ENCODE data around the gene PYGM. TPM values are rescaled to one million over a fixed set of nuclear protein-coding genes. Genes with fewer than 3 reads are reported as not detected.

The PYGM gene
- total and polyA plus RNA-seq, 2 of the 8 experiments (the other 6 are each of a cell fraction or from before 2014, with no cell fraction given) = 9.6 to 10.0 TPM

GRCh38 chr11:64759722-64760719, at the start of gene PYGM (continued):
- TF ChIP-seq ATF2 (IDR thresholded peaks at IDR 0.05; ENCODE audit: low read length) (no peak), NANOG (IDR thresholded peaks at IDR 0.05; ENCODE audit: insufficient read depth, low read depth, low read length, poor library complexity, severe bottlenecking) (no peak), RAD21 (IDR thresholded peaks at IDR 0.05 in 1 of 2, conservative IDR thresholded peaks at IDR 0.05 in 1 of 2; ENCODE audit: low read depth in 2 of 2, low read length in 2 of 2) (no peak; a peak in 1 of 4 replicates), SP2 (IDR thresholded peaks at IDR 0.05; ENCODE audit: low read length) (no peak), CBX5 (IDR thresholded peaks at IDR 0.05; ENCODE audit: low read depth, low read length) (no peak), BCL11A (IDR thresholded peaks at IDR 0.05; ENCODE audit: low read depth in 2 of 2, low read length in 2 of 2) (no peak), KDM1A (IDR thresholded peaks at IDR 0.05; ENCODE audit: borderline replicate concordance, low read length) (no peak), SP1 (IDR thresholded peaks at IDR 0.05; ENCODE audit: low read depth, low read length) (no peak), POLR2A (IDR thresholded peaks at IDR 0.05; ENCODE audit: control extremely low read depth in 1 of 2, low read depth in 2 of 2, low read length in 2 of 2) (peak in 1 of 2 experiments; percentile 61; a peak in 1 of 3 replicates), CTBP2 (IDR thresholded peaks at IDR 0.05; ENCODE audit: borderline replicate concordance, insufficient read depth, insufficient read length, low read length) (no peak), TBP (IDR thresholded peaks at IDR 0.05; ENCODE audit: low read depth, low read length) (peak; percentile 75; the same call in 1 of the 2 replicates), USF2 (IDR thresholded peaks at IDR 0.05; ENCODE audit: low read length) (no peak), SAP30 (IDR thresholded peaks at IDR 0.05; ENCODE audit: insufficient read depth, insufficient replicate concordance, low read length) (peak; percentile 32), ZNF274 (IDR thresholded peaks at IDR 0.05; ENCODE audit: borderline replicate concordance, extremely low read depth, low read length) (no peak), SIN3A (conservative IDR thresholded peaks at IDR 0.05 in 1 of 2, IDR thresholded peaks at IDR 0.05 in 1 of 2; ENCODE audit: low read depth in 1 of 2, low read length in 2 of 2) (peak; percentile 75 to 80; a peak in 3 of 4 replicates), ATF3 (IDR thresholded peaks at IDR 0.05; ENCODE audit: insufficient read depth, low read depth, low read length) (no peak), RXRA (IDR thresholded peaks at IDR 0.05; ENCODE audit: insufficient read depth, low read depth, low read length) (no peak), CHD2 (IDR thresholded peaks at IDR 0.05; ENCODE audit: low read length) (no peak), HDAC6 (IDR thresholded peaks at IDR 0.05; ENCODE audit: low read depth, low read length) (no peak)
